GM12891 (cell line): ENCODE data around the gene SUPT4H1.

ENCODE experiments used
- POLR2A ChIP-seq: IDR thresholded peaks from 2 replicates; pipeline ENCODE4 v1.6.1; 2011; ENCODE audit warnings: low read depth, low read length, control low read depth
- POLR2AphosphoS5 ChIP-seq: IDR thresholded peaks from 2 replicates; pipeline ENCODE4 v1.6.1; 2011; ENCODE audit warnings: low read depth, low read length, control low read depth
- TAF1 ChIP-seq: IDR thresholded peaks from 2 replicates; pipeline ENCODE4 v1.6.1; 2011; ENCODE audit warnings: low read depth, low read length, control low read depth

- TF ChIP-seq POLR2A (no peak), POLR2AphosphoS5 (no peak), TAF1 (no peak)
Measured at GRCh38 chr17:58305626-58306025, 46.4 kb downstream of the SUPT4H1 start.
